ENCODE results near the gene PKP3. TPM values are rescaled to one million over a fixed set of nuclear protein-coding genes. Genes with fewer than 3 reads are reported as not detected.

PKP3 gene
- total and polyA plus RNA-seq, 9 of the 15 experiments (the other 6 are each of a cell fraction or from before 2014, with no cell fraction given), result 0.11 to 110 (median 30.7) TPM

DNA sequence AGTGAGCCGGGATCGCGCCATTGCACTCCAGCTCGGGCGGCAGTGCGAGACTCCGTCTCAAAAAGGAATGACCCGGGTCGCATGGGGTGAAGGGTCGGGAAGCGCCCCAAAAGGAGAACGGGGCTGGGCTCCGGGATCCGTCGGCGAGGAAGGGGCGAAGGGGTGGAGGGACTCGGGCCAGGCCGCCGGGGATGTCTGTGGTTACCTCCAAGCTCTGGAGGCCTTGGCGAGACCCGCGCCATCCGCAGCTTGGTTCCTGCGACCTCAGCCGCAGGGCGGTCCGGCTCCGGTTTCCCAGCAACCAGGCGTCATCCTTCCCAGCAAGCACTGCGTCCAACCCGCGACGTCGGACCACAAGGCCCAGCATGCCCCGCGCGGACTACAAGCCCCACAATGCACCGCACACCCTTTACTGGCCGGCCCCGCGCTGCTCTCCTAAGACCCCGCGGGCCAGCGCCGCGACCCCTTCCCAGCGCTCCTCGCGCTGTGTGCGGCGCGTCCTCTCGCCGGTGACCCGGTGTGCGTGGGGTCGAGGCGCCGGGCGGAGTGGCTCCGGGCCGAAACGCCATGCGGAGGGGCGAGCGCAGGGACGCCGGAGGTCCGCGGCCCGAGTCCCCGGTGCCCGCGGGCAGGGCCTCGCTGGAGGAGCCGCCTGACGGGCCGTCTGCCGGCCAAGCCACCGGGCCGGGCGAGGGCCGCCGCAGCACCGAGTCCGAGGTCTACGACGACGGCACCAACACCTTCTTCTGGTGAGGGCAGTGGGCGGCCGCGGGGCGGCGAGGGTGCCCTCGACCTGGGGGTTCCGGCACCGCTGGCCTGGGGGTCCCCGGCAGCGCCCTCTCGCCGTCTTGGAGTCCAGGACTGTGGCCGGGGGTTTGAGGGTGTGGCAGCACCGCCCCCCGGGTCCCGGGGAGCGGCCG lies 56.1 kb downstream of the PKP3 start, which contains the start of gene PTDSS2 (continued):
- TF ChIP-seq ZNF24 (IDR thresholded peaks at IDR 0.05), result no peak
- TF ChIP-seq RBM25 (IDR thresholded peaks at IDR 0.05; ENCODE audit: low read depth, low read length, severe bottlenecking), result no peak
- no peak for TF ChIP-seq MYBL2 (IDR thresholded peaks at IDR 0.05; ENCODE audit: low read depth)
- no peak for TF ChIP-seq MYBL2 (CRISPR knock-in tag; IDR thresholded peaks at IDR 0.05; ENCODE audit: borderline replicate concordance)
- no peak for TF ChIP-seq ARID2 (IDR thresholded peaks at IDR 0.05)
- peak; percentile 47 for TF ChIP-seq CHD1 (IDR thresholded peaks at IDR 0.05; ENCODE audit: low read length)
- TF ChIP-seq ZNF79 (CRISPR knock-in tag; IDR thresholded peaks at IDR 0.05; ENCODE audit: low read depth), result no peak
- TF ChIP-seq, protein P1, sequence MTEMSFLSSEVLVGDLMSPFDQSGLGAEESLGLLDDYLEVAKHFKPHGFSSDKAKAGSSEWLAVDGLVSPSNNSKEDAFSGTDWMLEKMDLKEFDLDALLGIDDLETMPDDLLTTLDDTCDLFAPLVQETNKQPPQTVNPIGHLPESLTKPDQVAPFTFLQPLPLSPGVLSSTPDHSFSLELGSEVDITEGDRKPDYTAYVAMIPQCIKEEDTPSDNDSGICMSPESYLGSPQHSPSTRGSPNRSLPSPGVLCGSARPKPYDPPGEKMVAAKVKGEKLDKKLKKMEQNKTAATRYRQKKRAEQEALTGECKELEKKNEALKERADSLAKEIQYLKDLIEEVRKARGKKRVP (CRISPR knock-in tag; IDR thresholded peaks at IDR 0.05), result no peak
- no peak for TF ChIP-seq DACH1 (IDR thresholded peaks at IDR 0.05; ENCODE audit: partially characterized antibody)
- TF ChIP-seq PCBP2 (IDR thresholded peaks at IDR 0.05; ENCODE audit: low read depth, low read length, poor library complexity, severe bottlenecking), result no peak
- TF ChIP-seq SETDB1 (IDR thresholded peaks at IDR 0.05; ENCODE audit: low read length), result no peak
- no peak for TF ChIP-seq FOXA3 (CRISPR knock-in tag; conservative IDR thresholded peaks at IDR 0.05 in 1 of 2, IDR thresholded peaks at IDR 0.05 in 1 of 2)
- TF ChIP-seq OTX1 (CRISPR knock-in tag; IDR thresholded peaks at IDR 0.05), result no peak
- TF ChIP-seq FOSL1 (tag; conservative IDR thresholded peaks at IDR 0.05), result no peak
- peak in 1 of 2 experiments; percentile 55; a peak in 2 of 4 replicates for TF ChIP-seq HDAC1 (IDR thresholded peaks at IDR 0.05)
- TF ChIP-seq PURB (CRISPR knock-in tag; IDR thresholded peaks at IDR 0.05; ENCODE audit: low read depth), result no peak
- TF ChIP-seq, protein P2, sequence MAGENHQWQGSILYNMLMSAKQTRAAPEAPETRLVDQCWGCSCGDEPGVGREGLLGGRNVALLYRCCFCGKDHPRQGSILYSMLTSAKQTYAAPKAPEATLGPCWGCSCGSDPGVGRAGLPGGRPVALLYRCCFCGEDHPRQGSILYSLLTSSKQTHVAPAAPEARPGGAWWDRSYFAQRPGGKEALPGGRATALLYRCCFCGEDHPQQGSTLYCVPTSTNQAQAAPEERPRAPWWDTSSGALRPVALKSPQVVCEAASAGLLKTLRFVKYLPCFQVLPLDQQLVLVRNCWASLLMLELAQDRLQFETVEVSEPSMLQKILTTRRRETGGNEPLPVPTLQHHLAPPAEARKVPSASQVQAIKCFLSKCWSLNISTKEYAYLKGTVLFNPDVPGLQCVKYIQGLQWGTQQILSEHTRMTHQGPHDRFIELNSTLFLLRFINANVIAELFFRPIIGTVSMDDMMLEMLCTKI (IDR thresholded peaks at IDR 0.05; ENCODE audit: partially characterized antibody), result no peak
- TF ChIP-seq, protein P3, sequence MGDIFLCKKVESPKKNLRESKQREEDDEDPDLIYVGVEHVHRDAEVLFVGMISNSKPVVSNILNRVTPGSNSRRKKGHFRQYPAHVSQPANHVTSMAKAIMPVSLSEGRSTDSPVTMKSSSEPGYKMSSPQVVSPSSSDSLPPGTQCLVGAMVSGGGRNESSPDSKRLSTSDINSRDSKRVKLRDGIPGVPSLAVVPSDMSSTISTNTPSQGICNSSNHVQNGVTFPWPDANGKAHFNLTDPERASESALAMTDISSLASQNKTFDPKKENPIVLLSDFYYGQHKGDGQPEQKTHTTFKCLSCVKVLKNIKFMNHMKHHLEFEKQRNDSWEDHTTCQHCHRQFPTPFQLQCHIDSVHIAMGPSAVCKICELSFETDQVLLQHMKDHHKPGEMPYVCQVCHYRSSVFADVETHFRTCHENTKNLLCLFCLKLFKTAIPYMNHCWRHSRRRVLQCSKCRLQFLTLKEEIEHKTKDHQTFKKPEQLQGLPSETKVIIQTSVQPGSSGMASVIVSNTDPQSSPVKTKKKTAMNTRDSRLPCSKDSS (IDR thresholded peaks at IDR 0.05; ENCODE audit: low read depth, partially characterized antibody), result no peak
- no peak for TF ChIP-seq ILK (tag; IDR thresholded peaks at IDR 0.05; ENCODE audit: borderline replicate concordance, low read depth)
- TF ChIP-seq, protein P4, sequence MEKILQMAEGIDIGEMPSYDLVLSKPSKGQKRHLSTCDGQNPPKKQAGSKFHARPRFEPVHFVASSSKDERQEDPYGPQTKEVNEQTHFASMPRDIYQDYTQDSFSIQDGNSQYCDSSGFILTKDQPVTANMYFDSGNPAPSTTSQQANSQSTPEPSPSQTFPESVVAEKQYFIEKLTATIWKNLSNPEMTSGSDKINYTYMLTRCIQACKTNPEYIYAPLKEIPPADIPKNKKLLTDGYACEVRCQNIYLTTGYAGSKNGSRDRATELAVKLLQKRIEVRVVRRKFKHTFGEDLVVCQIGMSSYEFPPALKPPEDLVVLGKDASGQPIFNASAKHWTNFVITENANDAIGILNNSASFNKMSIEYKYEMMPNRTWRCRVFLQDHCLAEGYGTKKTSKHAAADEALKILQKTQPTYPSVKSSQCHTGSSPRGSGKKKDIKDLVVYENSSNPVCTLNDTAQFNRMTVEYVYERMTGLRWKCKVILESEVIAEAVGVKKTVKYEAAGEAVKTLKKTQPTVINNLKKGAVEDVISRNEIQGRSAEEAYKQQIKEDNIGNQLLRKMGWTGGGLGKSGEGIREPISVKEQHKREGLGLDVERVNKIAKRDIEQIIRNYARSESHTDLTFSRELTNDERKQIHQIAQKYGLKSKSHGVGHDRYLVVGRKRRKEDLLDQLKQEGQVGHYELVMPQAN (IDR thresholded peaks at IDR 0.05; ENCODE audit: borderline replicate concordance), result no peak
- TF ChIP-seq, protein P5, sequence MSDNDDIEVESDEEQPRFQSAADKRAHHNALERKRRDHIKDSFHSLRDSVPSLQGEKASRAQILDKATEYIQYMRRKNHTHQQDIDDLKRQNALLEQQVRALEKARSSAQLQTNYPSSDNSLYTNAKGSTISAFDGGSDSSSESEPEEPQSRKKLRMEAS (CRISPR knock-in tag; IDR thresholded peaks at IDR 0.05), result peak; percentile 56
- peak; percentile 9; the same call in 1 of the 2 replicates for TF ChIP-seq C11orf30 (IDR thresholded peaks at IDR 0.05; ENCODE audit: low read depth)

Data from K562 (cell line).